Duodenal mucosa (tissue), 2 donors: ENCODE measurements around the gene B4GALT3.

Experiments
- H3K27ac ChIP-seq: one replicate; pipeline ENCODE4 v1.7.0; 2013; ENCODE audit warnings: low read depth, low read length
- H3K27me3 ChIP-seq, 2 donors: one replicate each; pipeline ENCODE4 v1.7.0; 2013; ENCODE audit warnings: low read length in 2 of 2, control low read depth in 1 of 2; ENCODE audit not compliant: insufficient read depth in 2 of 2, control insufficient read depth in 1 of 2
- H3K36me3 ChIP-seq, 2 donors: one replicate each; pipeline ENCODE4 v1.7.0; 2013; ENCODE audit warnings: low read length in 2 of 2, control low read depth in 1 of 2; ENCODE audit not compliant: insufficient read depth in 2 of 2, control insufficient read depth in 1 of 2
- H3K4me1 ChIP-seq, 2 donors: one replicate each; pipeline ENCODE4 v1.7.0; 2013; ENCODE audit warnings: low read length in 2 of 2, control low read depth in 1 of 2; ENCODE audit not compliant: insufficient read depth in 2 of 2, control insufficient read depth in 1 of 2
- H3K4me3 ChIP-seq, 2 donors: one replicate each; pipeline ENCODE4 v1.7.0; 2013; ENCODE audit warnings: low read length in 2 of 2, low read depth in 1 of 2
- H3K9ac ChIP-seq, 2 donors: one replicate each; pipeline ENCODE4 v1.7.0; 2013; ENCODE audit warnings: low read length in 2 of 2, low read depth in 1 of 2
- H3K9me3 ChIP-seq, 2 donors: one replicate each; pipeline ENCODE4 v1.7.0; 2013; ENCODE audit warnings: low read length in 2 of 2, control low read depth in 1 of 2; ENCODE audit not compliant: control insufficient read depth in 1 of 2

B4GALT3 gene

GRCh38 chr1:161219078-161219892 lies 42.0 kb upstream of the B4GALT3 start:
- Histone ChIP-seq H3K4me3 (no peak overlapping the region), H3K27ac (no peak overlapping the region), H3K27me3 (no peaks in the 10 kb centered on the region), H3K9me3 (no peaks in the 10 kb centered on the region), H3K36me3 (peaks cover 0 to 9% of the 10 kb centered on the region in 2 donors), H3K4me1 (peaks cover 19 to 40% of the 10 kb centered on the region in 2 donors), H3K9ac (no peak overlapping the region)

- no peaks in the 10 kb centered on the region for H3K27me3 ChIP-seq
- H3K9ac ChIP-seq: no peak overlapping the region
- H3K36me3 ChIP-seq: peaks cover 6 to 17% of the 10 kb centered on the region in 2 donors
- no peak overlapping the region for H3K4me3 ChIP-seq
- no peaks in the 10 kb centered on the region for H3K9me3 ChIP-seq
- H3K4me1 ChIP-seq: peaks cover 14 to 32% of the 10 kb centered on the region in 2 donors
- H3K27ac ChIP-seq: no peak overlapping the region
Measured at GRCh38 chr1:161218301-161219077, 41.2 kb upstream of the B4GALT3 start.

GRCh38 chr1:161217831-161218230 lies 40.5 kb upstream of the B4GALT3 start:
- H3K27ac ChIP-seq: peak overlapping the region; percentile 11
- no peak overlapping the region for H3K4me3 ChIP-seq
- H3K9me3 ChIP-seq: no peaks in the 10 kb centered on the region
- H3K9ac ChIP-seq: no peak overlapping the region
- H3K4me1 ChIP-seq: peaks cover 10 to 29% of the 10 kb centered on the region in 2 donors
- H3K27me3 ChIP-seq: no peaks in the 10 kb centered on the region
- H3K36me3 ChIP-seq: peaks cover 12 to 24% of the 10 kb centered on the region in 2 donors

- Histone ChIP-seq H3K4me3 (peak overlapping the region; percentile 1 to 17), H3K36me3 (peaks cover 15 to 30% of the 10 kb centered on the region in 2 donors), H3K4me1 (peaks cover 10 to 29% of the 10 kb centered on the region in 2 donors), H3K9ac (peak overlapping the region in 1 of 2 donors; percentile 24), H3K27me3 (no peaks in the 10 kb centered on the region), H3K27ac (peak overlapping the region; percentile 71), H3K9me3 (no peaks in the 10 kb centered on the region)
Measured at GRCh38 chr1:161216945-161217712, 39.8 kb upstream of the B4GALT3 start.

- Histone ChIP-seq H3K4me1 (peaks cover 11 to 31% of the 10 kb centered on the region in 2 donors), H3K27me3 (no peaks in the 10 kb centered on the region), H3K9ac (no peak within 1 kb of the TSS), H3K9me3 (no peaks in the 10 kb centered on the region), H3K4me3 (peak within 1 kb of the TSS; percentile 46 to 65), H3K36me3 (peaks cover 30 to 51% of the 10 kb centered on the region in 2 donors), H3K27ac (peak within 1 kb of the TSS; percentile 20)
Measured at GRCh38 chr1:161215076-161215475, 37.8 kb upstream of the B4GALT3 start, which contains the start of gene FCER1G. Gene FCER1G (plus strand): TSS chr1:161215295. CDS start chr1:161215322, 27 bp downstream.

GRCh38 chr1:161214369-161214768 lies 37.1 kb upstream of the B4GALT3 start:
- H3K4me3 ChIP-seq: no peak overlapping the region
- H3K27ac ChIP-seq: no peak overlapping the region

GRCh38 chr1:161209790-161210409 lies 32.6 kb upstream of the B4GALT3 start:
- no peak overlapping the region for H3K27ac ChIP-seq
- no peaks in the 10 kb centered on the region for H3K9me3 ChIP-seq
- peaks cover 5 to 12% of the 10 kb centered on the region in 2 donors for H3K4me1 ChIP-seq
- H3K27me3 ChIP-seq: no peaks in the 10 kb centered on the region
- no peak overlapping the region for H3K4me3 ChIP-seq
- no peak overlapping the region for H3K9ac ChIP-seq
- H3K36me3 ChIP-seq: peaks cover 52 to 86% of the 10 kb centered on the region in 2 donors

More at GRCh38 chr1:161214369-161214768, 37.1 kb upstream of the B4GALT3 start:
- no peaks in the 10 kb centered on the region for H3K27me3 ChIP-seq
- peaks cover 15 to 27% of the 10 kb centered on the region in 2 donors for H3K4me1 ChIP-seq
- peaks cover 35 to 58% of the 10 kb centered on the region in 2 donors for H3K36me3 ChIP-seq
- H3K9ac ChIP-seq: no peak overlapping the region
- no peaks in the 10 kb centered on the region for H3K9me3 ChIP-seq

- Histone ChIP-seq H3K27me3 (no peaks in the 10 kb centered on the region), H3K4me1 (peaks cover 13 to 24% of the 10 kb centered on the region in 2 donors), H3K36me3 (peaks cover 48 to 69% of the 10 kb centered on the region in 2 donors), H3K9me3 (no peaks in the 10 kb centered on the region), H3K27ac (peak overlapping the region; percentile 47), H3K4me3 (no peak overlapping the region), H3K9ac (no peak overlapping the region)
Measured at GRCh38 chr1:161207173-161207572, 29.9 kb upstream of the B4GALT3 start.

- H3K4me3 ChIP-seq: no peak overlapping the region
- H3K4me1 ChIP-seq: peaks cover 17 to 28% of the 10 kb centered on the region in 2 donors
- H3K9me3 ChIP-seq: no peaks in the 10 kb centered on the region
- no peak overlapping the region for H3K9ac ChIP-seq
- no peaks in the 10 kb centered on the region for H3K27me3 ChIP-seq
- H3K27ac ChIP-seq: peak overlapping the region; percentile 47
- H3K36me3 ChIP-seq: peaks cover 43 to 63% of the 10 kb centered on the region in 2 donors
Measured at GRCh38 chr1:161206411-161207140, 29.3 kb upstream of the B4GALT3 start.
